ENCODE data around the gene P2RY8.
A peak's percentile ranks its signal among the peaks of the same experiment; 100 is the strongest.
"Not testable (repeated sequence)": the region's sequence is repeated elsewhere in the genome, so short reads cannot be mapped to it uniquely, and the experiment has no call there.

P2RY8 gene

DNA sequence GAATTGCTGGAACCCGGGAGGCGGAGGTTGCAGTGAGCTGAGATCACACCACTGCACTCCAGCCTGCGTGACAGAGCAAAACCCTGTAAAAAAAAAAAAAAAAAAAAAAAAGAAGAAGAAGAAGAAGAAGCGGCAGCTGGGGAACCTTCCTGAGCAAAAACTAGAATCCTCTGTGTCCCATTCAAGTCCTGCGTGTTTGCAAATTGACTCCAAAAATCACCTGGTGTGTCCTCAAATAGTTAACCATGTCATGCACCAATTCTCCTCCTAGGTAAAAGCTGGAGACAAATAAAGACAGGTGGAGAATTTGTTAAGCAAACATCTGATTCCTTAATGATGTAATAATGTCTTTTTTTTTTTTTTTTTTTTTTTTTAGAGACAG, 52.4 kb downstream of the P2RY8 start:
- Histone ChIP-seq H3K36me3 (replicated peaks; ENCODE audit: insufficient read depth, low read length) (no peaks in the 10 kb centered on the region; the same call in 1 of the 2 replicates), H3K9ac (ENCODE audit: low read length) (no peak overlapping the region), H3K79me2 (ENCODE audit: low read length) (peaks cover 65% of the 10 kb centered on the region), H3K9me3 (replicated peaks; ENCODE audit: insufficient read depth, low read length) (no peaks in the 10 kb centered on the region), H3K9me2 (replicated peaks; ENCODE audit: insufficient read depth, low read length) (no peaks in the 10 kb centered on the region), H2AFZ (ENCODE audit: low read length) (no peak overlapping the region), H4K20me1 (ENCODE audit: insufficient read depth, low read length) (no peaks in the 10 kb centered on the region), H3F3A (ENCODE audit: insufficient read depth, low read length) (peaks cover 16% of the 10 kb centered on the region; the same call in 1 of the 2 replicates), H3K4me2 (ENCODE audit: low read depth, low read length) (no peak overlapping the region), H3K4me3 (ENCODE audit: low read length) (no peak overlapping the region), H3K27ac (ENCODE audit: low read length) (no peak overlapping the region), H3K27me3 (replicated peaks; ENCODE audit: insufficient read depth, low read length) (no peaks in the 10 kb centered on the region), H3K4me1 (ENCODE audit: low read length) (peaks cover 9% of the 10 kb centered on the region; the same call in 1 of the 2 replicates)
- TF ChIP-seq, protein P1, sequence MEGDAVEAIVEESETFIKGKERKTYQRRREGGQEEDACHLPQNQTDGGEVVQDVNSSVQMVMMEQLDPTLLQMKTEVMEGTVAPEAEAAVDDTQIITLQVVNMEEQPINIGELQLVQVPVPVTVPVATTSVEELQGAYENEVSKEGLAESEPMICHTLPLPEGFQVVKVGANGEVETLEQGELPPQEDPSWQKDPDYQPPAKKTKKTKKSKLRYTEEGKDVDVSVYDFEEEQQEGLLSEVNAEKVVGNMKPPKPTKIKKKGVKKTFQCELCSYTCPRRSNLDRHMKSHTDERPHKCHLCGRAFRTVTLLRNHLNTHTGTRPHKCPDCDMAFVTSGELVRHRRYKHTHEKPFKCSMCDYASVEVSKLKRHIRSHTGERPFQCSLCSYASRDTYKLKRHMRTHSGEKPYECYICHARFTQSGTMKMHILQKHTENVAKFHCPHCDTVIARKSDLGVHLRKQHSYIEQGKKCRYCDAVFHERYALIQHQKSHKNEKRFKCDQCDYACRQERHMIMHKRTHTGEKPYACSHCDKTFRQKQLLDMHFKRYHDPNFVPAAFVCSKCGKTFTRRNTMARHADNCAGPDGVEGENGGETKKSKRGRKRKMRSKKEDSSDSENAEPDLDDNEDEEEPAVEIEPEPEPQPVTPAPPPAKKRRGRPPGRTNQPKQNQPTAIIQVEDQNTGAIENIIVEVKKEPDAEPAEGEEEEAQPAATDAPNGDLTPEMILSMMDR (IDR thresholded peaks at IDR 0.05; ENCODE audit: low read length) = no peak
- TF ChIP-seq EZH2phosphoT487 (IDR thresholded peaks at IDR 0.05; ENCODE audit: low read length) = no peak
- TF ChIP-seq EZH2 (optimal IDR thresholded peaks at IDR 0.05; ENCODE audit: low read depth, low read length) = no peak
- no peak for DNase-seq

DNA sequence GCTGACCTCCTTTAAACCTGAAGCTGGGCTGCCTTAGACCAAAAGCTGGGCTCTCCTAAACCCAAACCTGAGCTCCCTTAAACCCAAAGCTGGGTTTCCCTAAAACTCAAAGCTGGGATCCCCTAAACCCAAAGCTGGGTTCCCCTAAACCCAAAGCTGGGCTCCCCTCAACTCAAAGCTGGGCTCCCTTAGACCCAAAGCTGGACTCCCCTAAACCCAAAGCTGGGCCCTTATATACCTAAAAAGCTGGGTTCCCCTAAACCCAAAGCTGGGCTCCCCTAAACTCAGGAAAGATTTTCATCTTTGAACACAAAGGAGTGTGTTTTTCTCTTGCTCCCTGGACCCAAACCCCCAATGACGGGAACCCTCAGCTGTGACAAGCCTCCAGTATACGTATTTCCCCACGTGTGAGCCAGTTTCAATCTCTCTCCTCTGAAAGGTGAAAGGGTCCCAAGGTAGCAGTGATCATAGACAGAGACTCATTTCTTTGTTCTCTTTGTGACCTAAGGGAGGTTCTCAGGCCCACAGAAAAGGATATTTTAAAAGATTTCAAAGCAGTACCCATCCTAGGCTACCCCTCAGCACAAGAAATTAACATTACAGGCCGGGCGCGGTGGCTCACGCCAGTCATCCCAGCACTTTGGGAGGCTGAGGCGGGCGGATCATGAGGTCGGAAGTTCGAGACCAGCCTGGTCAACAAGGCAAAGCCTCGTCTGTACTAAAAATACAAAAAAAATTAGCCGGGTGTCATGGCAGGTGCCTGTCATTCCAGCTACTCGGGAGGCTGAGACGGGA, 52.9 kb downstream of the P2RY8 start:
- Histone ChIP-seq H3K4me3 (ENCODE audit: low read length) (no peak overlapping the region), H3K9ac (ENCODE audit: low read length) (no peak overlapping the region)

DNA sequence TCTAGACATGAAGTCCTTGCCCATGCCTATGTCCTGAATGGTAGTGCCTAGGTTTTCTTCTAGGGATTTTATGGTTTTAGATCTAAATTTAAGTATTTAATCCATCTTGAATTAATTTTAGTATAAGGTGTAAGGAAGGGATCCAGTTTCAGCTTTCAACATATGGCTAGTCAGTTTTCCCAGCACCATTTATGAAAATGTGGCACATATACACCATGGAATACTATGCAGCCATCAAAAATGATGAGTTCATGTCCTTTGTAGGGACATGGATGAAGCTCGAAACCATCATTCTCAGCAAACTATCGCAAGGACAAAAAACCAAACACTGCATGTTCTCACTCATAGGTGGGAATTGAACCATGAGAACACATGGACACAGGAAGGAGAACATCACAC, 54.5 kb downstream of the P2RY8 start:
- H3K4me2 ChIP-seq (ENCODE audit: low read depth, low read length) = peak overlapping the region; percentile 76
- DNase-seq; H3K4me1 ChIP-seq (ENCODE audit: low read length); H2AFZ ChIP-seq (ENCODE audit: low read length); H3K9me3 ChIP-seq (replicated peaks; ENCODE audit: insufficient read depth, low read length); H4K20me1 ChIP-seq (ENCODE audit: insufficient read depth, low read length); H3K27me3 ChIP-seq (replicated peaks; ENCODE audit: insufficient read depth, low read length); H3K36me3 ChIP-seq (replicated peaks; ENCODE audit: insufficient read depth, low read length); H3K9me2 ChIP-seq (replicated peaks; ENCODE audit: insufficient read depth, low read length): not testable (repeated sequence)
- H3K79me2 ChIP-seq (ENCODE audit: low read length) = peaks cover 67% of the 10 kb centered on the region
- H3K9ac ChIP-seq (ENCODE audit: low read length) = peak overlapping the region; percentile 42; the same call in 1 of the 2 replicates
- H3K4me3 ChIP-seq (ENCODE audit: low read length) = 0 out of 2 replicates have a peak overlapping the region, but pooled peaks have one; percentile 6
- peak overlapping the region; percentile 89; the same call in 1 of the 2 replicates for H3K27ac ChIP-seq (ENCODE audit: low read length)
- H3F3A ChIP-seq (ENCODE audit: insufficient read depth, low read length) = peaks cover 16% of the 10 kb centered on the region; the same call in 1 of the 2 replicates

More for the DNA sequence above, 52.9 kb downstream of the P2RY8 start:
- peaks cover 9% of the 10 kb centered on the region; the same call in 1 of the 2 replicates for H3K4me1 ChIP-seq (ENCODE audit: low read length)
- no peaks in the 10 kb centered on the region for H3K9me3 ChIP-seq (replicated peaks; ENCODE audit: insufficient read depth, low read length)
- H3K36me3 ChIP-seq (replicated peaks; ENCODE audit: insufficient read depth, low read length) = no peaks in the 10 kb centered on the region; the same call in 1 of the 2 replicates
- no peak overlapping the region for H3K4me2 ChIP-seq (ENCODE audit: low read depth, low read length)
- H3K27ac ChIP-seq (ENCODE audit: low read length) = peak overlapping the region; percentile 25; the same call in 1 of the 2 replicates
- TF ChIP-seq EZH2 (optimal IDR thresholded peaks at IDR 0.05; ENCODE audit: low read depth, low read length) (no peak), EZH2phosphoT487 (IDR thresholded peaks at IDR 0.05; ENCODE audit: low read length) (no peak)
- TF ChIP-seq, protein P1 (IDR thresholded peaks at IDR 0.05; ENCODE audit: low read length) = no peak
- no peak overlapping the region for H2AFZ ChIP-seq (ENCODE audit: low read length)
- no peak for DNase-seq
- H3K79me2 ChIP-seq (ENCODE audit: low read length) = peaks cover 67% of the 10 kb centered on the region
- H3K27me3 ChIP-seq (replicated peaks; ENCODE audit: insufficient read depth, low read length) = no peaks in the 10 kb centered on the region
- no peaks in the 10 kb centered on the region for H3K9me2 ChIP-seq (replicated peaks; ENCODE audit: insufficient read depth, low read length)
- H4K20me1 ChIP-seq (ENCODE audit: insufficient read depth, low read length) = no peaks in the 10 kb centered on the region
- H3F3A ChIP-seq (ENCODE audit: insufficient read depth, low read length) = peaks cover 16% of the 10 kb centered on the region; the same call in 1 of the 2 replicates

Data from MM.1S (cell line).